Stimulated activated CD8-positive, alpha-beta memory T cell treated with anti-CD3 and anti-CD28 coated beads, Interleukin-4, amount 100 ng/mL, for 4 hours (primary cell): Measurements from ENCODE around the gene PTPN21.

ENCODE experiments used
- DNase-seq, 2 donors: peaks; one replicate each; pipeline ENCODE4 v3.0.0-alpha.2; 2020; ENCODE audit warnings: low read depth in 2 of 2, low spot score in 1 of 2

The PTPN21 gene

GRCh38 chr14:88507208-88507607, 47.6 kb downstream of the PTPN21 start:
- DNase-seq: no peak

- DNase-seq: no peak
These were observed 49.2 kb downstream of the PTPN21 start for GRCh38 chr14:88505621-88506020.

GRCh38 chr14:88504602-88505001, 50.2 kb downstream of the PTPN21 start:
- no peak for DNase-seq

- no peak for DNase-seq
These were observed 50.9 kb downstream of the PTPN21 start for GRCh38 chr14:88503754-88504406.

GRCh38 chr14:88502740-88503139, 52.1 kb downstream of the PTPN21 start:
- DNase-seq: no peak

GRCh38 chr14:88500611-88501010, 54.2 kb downstream of the PTPN21 start:
- no peak for DNase-seq

GRCh38 chr14:88499225-88499624, 55.6 kb downstream of the PTPN21 start:
- DNase-seq: no peak

- no peak for DNase-seq
These were observed 58.4 kb downstream of the PTPN21 start for GRCh38 chr14:88496414-88496813.

- DNase-seq: no peak
These were observed 61.2 kb downstream of the PTPN21 start for GRCh38 chr14:88493392-88494185.

- peak; percentile 13 to 19 for DNase-seq
These were observed 62.3 kb downstream of the PTPN21 start for GRCh38 chr14:88492272-88493089.

GRCh38 chr14:88490168-88490567, 64.6 kb downstream of the PTPN21 start:
- no peak for DNase-seq

- DNase-seq: no peak
These were observed 65.9 kb downstream of the PTPN21 start for GRCh38 chr14:88488897-88489296.

GRCh38 chr14:88488081-88488480, 66.7 kb downstream of the PTPN21 start:
- DNase-seq: no peak

GRCh38 chr14:88482524-88482923, 72.3 kb downstream of the PTPN21 start:
- no peak for DNase-seq

GRCh38 chr14:88481794-88482193, 73.0 kb downstream of the PTPN21 start:
- no peak for DNase-seq

GRCh38 chr14:88481059-88481458, 73.7 kb downstream of the PTPN21 start:
- no peak for DNase-seq

GRCh38 chr14:88479574-88479987, 75.2 kb downstream of the PTPN21 start:
- no peak for DNase-seq

GRCh38 chr14:88478931-88479330, 75.9 kb downstream of the PTPN21 start:
- DNase-seq: no peak

GRCh38 chr14:88477513-88478250, 77.1 kb downstream of the PTPN21 start:
- no peak for DNase-seq

- DNase-seq: no peak
These were observed 78.0 kb downstream of the PTPN21 start for GRCh38 chr14:88476825-88477224.

GRCh38 chr14:88476214-88476774, 78.5 kb downstream of the PTPN21 start:
- no peak for DNase-seq
